Endodermal cell (in vitro differentiated cells): ENCODE data around the gene DDAH1. TPM values are rescaled to one million over a fixed set of nuclear protein-coding genes. Genes with fewer than 3 reads are reported as not detected.

Experiments
- DNase-seq: peaks from one replicate; pipeline ENCODE4 v3.0.0-alpha.2; 2017
- H3K27ac ChIP-seq: 2 replicates; pipeline ENCODE4 v1.5.1; 2013; ENCODE audit warnings: mild to moderate bottlenecking, low read depth, low read length, moderate library complexity
- H3K27me3 ChIP-seq: 2 replicates; pipeline ENCODE4 v1.6.1; 2013; ENCODE audit warnings: mild to moderate bottlenecking, low read length, moderate library complexity; ENCODE audit not compliant: insufficient read depth, control insufficient read depth, poor library complexity, severe bottlenecking
- H3K36me3 ChIP-seq: 2 replicates; pipeline ENCODE4 v1.7.0; 2013; ENCODE audit warnings: mild to moderate bottlenecking, low read length, moderate library complexity; ENCODE audit not compliant: control insufficient read depth, insufficient read depth
- H3K4me1 ChIP-seq: one replicate; pipeline ENCODE4 v1.7.0; 2013; ENCODE audit warnings: low read length; ENCODE audit not compliant: control insufficient read depth, insufficient read depth
- H3K4me3 ChIP-seq: 2 replicates; pipeline ENCODE4 v1.5.1; 2013; ENCODE audit warnings: mild to moderate bottlenecking, low read length, moderate library complexity
- H3K9ac ChIP-seq: 2 replicates; pipeline ENCODE4 v1.6.1; 2013; ENCODE audit warnings: mild to moderate bottlenecking, low read length, moderate library complexity; ENCODE audit not compliant: poor library complexity, severe bottlenecking; ENCODE audit errors: extremely low read depth
- H3K9me3 ChIP-seq: 2 replicates; pipeline ENCODE4 v1.6.1; 2013; ENCODE audit warnings: mild to moderate bottlenecking, low read length, moderate library complexity; ENCODE audit not compliant: control insufficient read depth
- H3K27ac Mint-ChIP-seq: 2 replicates; pipeline ENCODE4 v1.8.0; 2020; ENCODE audit warnings: mixed read lengths
- H3K27me3 Mint-ChIP-seq: 2 replicates; pipeline ENCODE4 v1.8.0; 2021; ENCODE audit warnings: mild to moderate bottlenecking, mixed read lengths; ENCODE audit not compliant: insufficient read depth
- H3K36me3 Mint-ChIP-seq: 2 replicates; pipeline ENCODE4 v1.8.0; 2020; ENCODE audit warnings: low read depth, mixed read lengths
- H3K4me1 Mint-ChIP-seq: 2 replicates; pipeline ENCODE4 v1.8.0; 2020; ENCODE audit warnings: mixed read lengths
- H3K4me3 Mint-ChIP-seq: 2 replicates; pipeline ENCODE4 v1.8.0; 2020; ENCODE audit warnings: mild to moderate bottlenecking, moderate library complexity, mixed read lengths
- H3K9me3 Mint-ChIP-seq: 2 replicates; pipeline ENCODE4 v1.8.0; 2020; ENCODE audit warnings: mild to moderate bottlenecking, mixed read lengths
- WGBS, 2 experiments: methylation state at CpG; one replicate each; pipeline versions ENCODE4 v1.1.5 to v1.1.7; 2013; ENCODE audit warnings: missing lambda C conversion rate in 2 of 2, mixed read lengths in 1 of 2; ENCODE audit not compliant: insufficient coverage in 1 of 2, insufficient read length in 1 of 2; 5-methylcytosine and 5-hydroxymethylcytosine counted together
- total RNA-seq, 2 donors: library from RNA; stranded (reverse); fragmentation: NEBNext Ultra II Directional in 1 of 2; extraction: Animal tissue kit (Norgen Biotek cat#: 25700) in 1 of 2; gene quantifications; 2 replicates in 1 of 2; 3 replicates in 1 of 2; pipeline ENCODE4 v1.2.1, GENCODE V29; 2021
- TF ChIP-seq, protein P1 (sequence below): fragments of 200-600 bp; sonication (generic); conservative IDR thresholded peaks from 2 replicates; pipeline ENCODE4 v1.5.0; 2021; ENCODE audit warnings: antibody characterized with exemption, mild to moderate bottlenecking

DDAH1 gene
- total RNA-seq, 2 donors from 2014 or later: 16.3 to 22.8 TPM

DNA sequence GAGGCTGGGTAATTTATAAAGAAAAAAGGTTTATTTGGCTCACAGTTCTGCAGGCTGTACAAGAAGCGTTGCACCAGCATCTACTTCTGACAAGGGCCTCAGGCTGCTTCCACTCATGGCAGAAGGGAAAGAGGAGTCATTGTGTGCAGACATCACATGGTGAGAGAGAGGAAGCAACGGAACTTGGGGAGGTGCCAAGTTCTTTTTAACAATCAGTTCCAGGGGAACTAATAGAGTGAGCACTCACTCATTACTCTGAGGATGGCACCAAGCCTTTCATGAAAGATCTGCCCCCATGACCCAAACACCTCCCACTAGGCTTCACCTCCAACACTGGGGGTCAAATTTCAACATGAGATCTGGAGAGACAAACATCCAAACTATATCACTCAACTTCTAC is 77.2 kb downstream of the DDAH1 start:
- WGBS, 2 experiments: 83 to 86% methylated on average over 1 to 2 of the region's 2 CpGs
- Mint-ChIP-seq H3K4me3 (no peak overlapping the region), H3K27me3 (no peaks in the 10 kb centered on the region), H3K9me3 (peaks cover 30% of the 10 kb centered on the region), H3K27ac (no peak overlapping the region), H3K4me1 (peaks cover under 1% of the 10 kb centered on the region), H3K36me3 (peaks cover 10% of the 10 kb centered on the region)
- H3K9me3 ChIP-seq: no peaks in the 10 kb centered on the region
- TF ChIP-seq, protein P1, sequence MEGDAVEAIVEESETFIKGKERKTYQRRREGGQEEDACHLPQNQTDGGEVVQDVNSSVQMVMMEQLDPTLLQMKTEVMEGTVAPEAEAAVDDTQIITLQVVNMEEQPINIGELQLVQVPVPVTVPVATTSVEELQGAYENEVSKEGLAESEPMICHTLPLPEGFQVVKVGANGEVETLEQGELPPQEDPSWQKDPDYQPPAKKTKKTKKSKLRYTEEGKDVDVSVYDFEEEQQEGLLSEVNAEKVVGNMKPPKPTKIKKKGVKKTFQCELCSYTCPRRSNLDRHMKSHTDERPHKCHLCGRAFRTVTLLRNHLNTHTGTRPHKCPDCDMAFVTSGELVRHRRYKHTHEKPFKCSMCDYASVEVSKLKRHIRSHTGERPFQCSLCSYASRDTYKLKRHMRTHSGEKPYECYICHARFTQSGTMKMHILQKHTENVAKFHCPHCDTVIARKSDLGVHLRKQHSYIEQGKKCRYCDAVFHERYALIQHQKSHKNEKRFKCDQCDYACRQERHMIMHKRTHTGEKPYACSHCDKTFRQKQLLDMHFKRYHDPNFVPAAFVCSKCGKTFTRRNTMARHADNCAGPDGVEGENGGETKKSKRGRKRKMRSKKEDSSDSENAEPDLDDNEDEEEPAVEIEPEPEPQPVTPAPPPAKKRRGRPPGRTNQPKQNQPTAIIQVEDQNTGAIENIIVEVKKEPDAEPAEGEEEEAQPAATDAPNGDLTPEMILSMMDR: no peak
- H3K9ac ChIP-seq: no peak overlapping the region
- H3K36me3 ChIP-seq: no peaks in the 10 kb centered on the region
- H3K4me1 ChIP-seq: no peaks in the 10 kb centered on the region
- H3K4me3 ChIP-seq: no peak overlapping the region
- no peak overlapping the region for H3K27ac ChIP-seq
- no peaks in the 10 kb centered on the region for H3K27me3 ChIP-seq
- DNase-seq: no peak

GRCh38 chr1:85386068-85386722 is 78.8 kb downstream of the DDAH1 start:
- H3K4me3 Mint-ChIP-seq: no peak overlapping the region
- no peaks in the 10 kb centered on the region for H3K27me3 Mint-ChIP-seq
- no peaks in the 10 kb centered on the region for H3K4me1 ChIP-seq
- no peak overlapping the region for H3K9ac ChIP-seq
- peaks cover 4% of the 10 kb centered on the region for H3K9me3 ChIP-seq
- TF ChIP-seq, protein P1: no peak
- H3K4me1 Mint-ChIP-seq: no peaks in the 10 kb centered on the region
- H3K27ac Mint-ChIP-seq: no peak overlapping the region
- peaks cover 43% of the 10 kb centered on the region for H3K9me3 Mint-ChIP-seq
- peaks cover 11% of the 10 kb centered on the region for H3K36me3 Mint-ChIP-seq
- H3K36me3 ChIP-seq: no peaks in the 10 kb centered on the region
- no peak for DNase-seq
- no peak overlapping the region for H3K27ac ChIP-seq
- 88 to 100% methylated on average over 2 to 3 of the region's 3 CpGs for WGBS, 2 experiments
- no peak overlapping the region for H3K4me3 ChIP-seq
- no peaks in the 10 kb centered on the region for H3K27me3 ChIP-seq

GRCh38 chr1:85379203-85380136 is 85.5 kb downstream of the DDAH1 start:
- no peak overlapping the region for H3K4me3 ChIP-seq
- DNase-seq: no peak
- 82 to 96% methylated on average over 2 to 4 of the region's 4 CpGs for WGBS, 2 experiments
- peaks cover 4% of the 10 kb centered on the region for H3K9me3 ChIP-seq
- no peaks in the 10 kb centered on the region for H3K4me1 ChIP-seq
- TF ChIP-seq, protein P1: no peak
- H3K27me3 Mint-ChIP-seq: no peaks in the 10 kb centered on the region
- no peaks in the 10 kb centered on the region for H3K4me1 Mint-ChIP-seq
- no peak overlapping the region for H3K9ac ChIP-seq
- H3K27ac Mint-ChIP-seq: no peak overlapping the region
- peaks cover 26% of the 10 kb centered on the region for H3K9me3 Mint-ChIP-seq
- no peaks in the 10 kb centered on the region for H3K27me3 ChIP-seq
- peaks cover 9% of the 10 kb centered on the region for H3K36me3 Mint-ChIP-seq
- H3K27ac ChIP-seq: no peak overlapping the region
- no peak overlapping the region for H3K4me3 Mint-ChIP-seq
- no peaks in the 10 kb centered on the region for H3K36me3 ChIP-seq
